ENCODE data around the gene NCAPG2.
A peak's percentile ranks its signal among the peaks of the same experiment; 100 is the strongest.

Gene NCAPG2

GRCh38 chr7:158666401-158666800, 38.2 kb downstream of the NCAPG2 start:
- Histone ChIP-seq H3K9ac (ENCODE audit: low read depth, low read length) (no peak overlapping the region), H3K9me3 (ENCODE audit: control insufficient read depth, insufficient read depth, low read length) (no peaks in the 10 kb centered on the region), H3K27ac (ENCODE audit: low read depth, low read length) (no peak overlapping the region), H3K27me3 (ENCODE audit: control insufficient read depth, insufficient read depth, low read length) (no peaks in the 10 kb centered on the region), H3K36me3 (ENCODE audit: control insufficient read depth, insufficient read depth, low read length) (peaks cover 84% of the 10 kb centered on the region), H3K4me3 (ENCODE audit: low read depth, low read length) (no peak overlapping the region), H3K4me1 (ENCODE audit: control insufficient read depth, insufficient read depth, low read length) (no peaks in the 10 kb centered on the region)

GRCh38 chr7:158664406-158664805, 40.2 kb downstream of the NCAPG2 start:
- H3K4me3 ChIP-seq (ENCODE audit: low read depth, low read length) = no peak overlapping the region
- no peaks in the 10 kb centered on the region for H3K27me3 ChIP-seq (ENCODE audit: control insufficient read depth, insufficient read depth, low read length)
- H3K4me1 ChIP-seq (ENCODE audit: control insufficient read depth, insufficient read depth, low read length) = no peaks in the 10 kb centered on the region
- no peaks in the 10 kb centered on the region for H3K9me3 ChIP-seq (ENCODE audit: control insufficient read depth, insufficient read depth, low read length)
- no peak overlapping the region for H3K9ac ChIP-seq (ENCODE audit: low read depth, low read length)
- H3K36me3 ChIP-seq (ENCODE audit: control insufficient read depth, insufficient read depth, low read length) = peaks cover 77% of the 10 kb centered on the region
- H3K27ac ChIP-seq (ENCODE audit: low read depth, low read length) = no peak overlapping the region

- Histone ChIP-seq H3K9ac (ENCODE audit: low read depth, low read length) (no peak overlapping the region), H3K36me3 (ENCODE audit: control insufficient read depth, insufficient read depth, low read length) (peaks cover 72% of the 10 kb centered on the region), H3K27ac (ENCODE audit: low read depth, low read length) (no peak overlapping the region)
These were observed 41.2 kb downstream of the NCAPG2 start for GRCh38 chr7:158663428-158663741.

GRCh38 chr7:158662610-158663427, 41.8 kb downstream of the NCAPG2 start:
- no peak overlapping the region for H3K9ac ChIP-seq (ENCODE audit: low read depth, low read length)
- peaks cover 9% of the 10 kb centered on the region; the same call in 1 of the 2 replicates for H3K4me1 ChIP-seq (ENCODE audit: control insufficient read depth, insufficient read depth, low read length)
- no peaks in the 10 kb centered on the region for H3K9me3 ChIP-seq (ENCODE audit: control insufficient read depth, insufficient read depth, low read length)
- peaks cover 76% of the 10 kb centered on the region for H3K36me3 ChIP-seq (ENCODE audit: control insufficient read depth, insufficient read depth, low read length)
- H3K27ac ChIP-seq (ENCODE audit: low read depth, low read length) = no peak overlapping the region
- no peaks in the 10 kb centered on the region for H3K27me3 ChIP-seq (ENCODE audit: control insufficient read depth, insufficient read depth, low read length)
- no peak overlapping the region for H3K4me3 ChIP-seq (ENCODE audit: low read depth, low read length)

More at GRCh38 chr7:158663428-158663741, 41.2 kb downstream of the NCAPG2 start:
- H3K4me3 ChIP-seq (ENCODE audit: low read depth, low read length) = no peak overlapping the region
- H3K27me3 ChIP-seq (ENCODE audit: control insufficient read depth, insufficient read depth, low read length) = no peaks in the 10 kb centered on the region
- no peaks in the 10 kb centered on the region for H3K9me3 ChIP-seq (ENCODE audit: control insufficient read depth, insufficient read depth, low read length)
- H3K4me1 ChIP-seq (ENCODE audit: control insufficient read depth, insufficient read depth, low read length) = peaks cover 5% of the 10 kb centered on the region; the same call in 1 of the 2 replicates

- Histone ChIP-seq H3K27ac (ENCODE audit: low read depth, low read length) (peak overlapping the region; percentile 43), H3K9me3 (ENCODE audit: control insufficient read depth, insufficient read depth, low read length) (no peaks in the 10 kb centered on the region), H3K4me3 (ENCODE audit: low read depth, low read length) (no peak overlapping the region), H3K4me1 (ENCODE audit: control insufficient read depth, insufficient read depth, low read length) (peaks cover 9% of the 10 kb centered on the region; the same call in 1 of the 2 replicates), H3K27me3 (ENCODE audit: control insufficient read depth, insufficient read depth, low read length) (no peaks in the 10 kb centered on the region), H3K9ac (ENCODE audit: low read depth, low read length) (no peak overlapping the region), H3K36me3 (ENCODE audit: control insufficient read depth, insufficient read depth, low read length) (peaks cover 79% of the 10 kb centered on the region)
These were observed 46.1 kb downstream of the NCAPG2 start for GRCh38 chr7:158658475-158658874.

GRCh38 chr7:158657189-158657746, 47.3 kb downstream of the NCAPG2 start:
- Histone ChIP-seq H3K4me3 (ENCODE audit: low read depth, low read length) (no peak overlapping the region), H3K4me1 (ENCODE audit: control insufficient read depth, insufficient read depth, low read length) (peaks cover 9% of the 10 kb centered on the region; the same call in 1 of the 2 replicates), H3K9ac (ENCODE audit: low read depth, low read length) (no peak overlapping the region), H3K27me3 (ENCODE audit: control insufficient read depth, insufficient read depth, low read length) (no peaks in the 10 kb centered on the region), H3K27ac (ENCODE audit: low read depth, low read length) (peak overlapping the region; percentile 9), H3K9me3 (ENCODE audit: control insufficient read depth, insufficient read depth, low read length) (no peaks in the 10 kb centered on the region), H3K36me3 (ENCODE audit: control insufficient read depth, insufficient read depth, low read length) (peaks cover 78% of the 10 kb centered on the region)

GRCh38 chr7:158655931-158656441, 48.6 kb downstream of the NCAPG2 start:
- Histone ChIP-seq H3K27me3 (ENCODE audit: control insufficient read depth, insufficient read depth, low read length) (no peaks in the 10 kb centered on the region), H3K27ac (ENCODE audit: low read depth, low read length) (no peak overlapping the region), H3K4me1 (ENCODE audit: control insufficient read depth, insufficient read depth, low read length) (peaks cover 9% of the 10 kb centered on the region; the same call in 1 of the 2 replicates), H3K9me3 (ENCODE audit: control insufficient read depth, insufficient read depth, low read length) (no peaks in the 10 kb centered on the region), H3K9ac (ENCODE audit: low read depth, low read length) (no peak overlapping the region), H3K4me3 (ENCODE audit: low read depth, low read length) (no peak overlapping the region), H3K36me3 (ENCODE audit: control insufficient read depth, insufficient read depth, low read length) (peaks cover 78% of the 10 kb centered on the region)

- Histone ChIP-seq H3K27me3 (ENCODE audit: control insufficient read depth, insufficient read depth, low read length) (no peaks in the 10 kb centered on the region), H3K9me3 (ENCODE audit: control insufficient read depth, insufficient read depth, low read length) (no peaks in the 10 kb centered on the region), H3K27ac (ENCODE audit: low read depth, low read length) (no peak overlapping the region), H3K9ac (ENCODE audit: low read depth, low read length) (no peak overlapping the region), H3K4me3 (ENCODE audit: low read depth, low read length) (no peak overlapping the region), H3K36me3 (ENCODE audit: control insufficient read depth, insufficient read depth, low read length) (peaks cover 78% of the 10 kb centered on the region), H3K4me1 (ENCODE audit: control insufficient read depth, insufficient read depth, low read length) (peaks cover 9% of the 10 kb centered on the region; the same call in 1 of the 2 replicates)
These were observed 49.1 kb downstream of the NCAPG2 start for GRCh38 chr7:158655507-158655906.

GRCh38 chr7:158651968-158652565, 52.5 kb downstream of the NCAPG2 start:
- Histone ChIP-seq H3K4me1 (ENCODE audit: control insufficient read depth, insufficient read depth, low read length) (no peaks in the 10 kb centered on the region), H3K27ac (ENCODE audit: low read depth, low read length) (no peak overlapping the region), H3K9ac (ENCODE audit: low read depth, low read length) (no peak overlapping the region), H3K27me3 (ENCODE audit: control insufficient read depth, insufficient read depth, low read length) (no peaks in the 10 kb centered on the region), H3K36me3 (ENCODE audit: control insufficient read depth, insufficient read depth, low read length) (peaks cover 93% of the 10 kb centered on the region), H3K9me3 (ENCODE audit: control insufficient read depth, insufficient read depth, low read length) (no peaks in the 10 kb centered on the region), H3K4me3 (ENCODE audit: low read depth, low read length) (no peak overlapping the region)

- Histone ChIP-seq H3K36me3 (ENCODE audit: control insufficient read depth, insufficient read depth, low read length) (peaks cover 93% of the 10 kb centered on the region), H3K4me1 (ENCODE audit: control insufficient read depth, insufficient read depth, low read length) (no peaks in the 10 kb centered on the region), H3K9ac (ENCODE audit: low read depth, low read length) (no peak overlapping the region), H3K27ac (ENCODE audit: low read depth, low read length) (no peak overlapping the region), H3K9me3 (ENCODE audit: control insufficient read depth, insufficient read depth, low read length) (no peaks in the 10 kb centered on the region), H3K27me3 (ENCODE audit: control insufficient read depth, insufficient read depth, low read length) (no peaks in the 10 kb centered on the region), H3K4me3 (ENCODE audit: low read depth, low read length) (no peak overlapping the region)
These were observed 53.8 kb downstream of the NCAPG2 start for GRCh38 chr7:158650821-158651225.

- Histone ChIP-seq H3K9me3 (ENCODE audit: control insufficient read depth, insufficient read depth, low read length) (no peaks in the 10 kb centered on the region), H3K4me3 (ENCODE audit: low read depth, low read length) (no peak overlapping the region), H3K4me1 (ENCODE audit: control insufficient read depth, insufficient read depth, low read length) (no peaks in the 10 kb centered on the region), H3K9ac (ENCODE audit: low read depth, low read length) (no peak overlapping the region), H3K27me3 (ENCODE audit: control insufficient read depth, insufficient read depth, low read length) (no peaks in the 10 kb centered on the region), H3K27ac (ENCODE audit: low read depth, low read length) (no peak overlapping the region), H3K36me3 (ENCODE audit: control insufficient read depth, insufficient read depth, low read length) (peaks cover 93% of the 10 kb centered on the region)
These were observed 55.3 kb downstream of the NCAPG2 start for GRCh38 chr7:158649279-158649678.

Measured in HUES48 (cell line).